PFSK-1 (cell line): Measurements from ENCODE around the gene EFCAB5.

Experiments
- POLR2AphosphoS5 ChIP-seq: IDR thresholded peaks from 2 replicates; pipeline ENCODE4 v1.6.1; 2012; ENCODE audit warnings: low read depth, mild to moderate bottlenecking, control low read depth, low read length, moderate library complexity
- TAF1 ChIP-seq: IDR thresholded peaks from 2 replicates; pipeline ENCODE4 v1.6.1; 2012; ENCODE audit warnings: low read length, control low read depth, borderline replicate concordance; ENCODE audit not compliant: insufficient read depth

- TF ChIP-seq TAF1 (no peak), POLR2AphosphoS5 (no peak)
Measured at GRCh38 chr17:30021708-30022317, 80.4 kb downstream of the EFCAB5 start.
